Measurements from ENCODE around the gene DRD1. TPM values are rescaled to one million over a fixed set of nuclear protein-coding genes. Genes with fewer than 3 reads are reported as not detected.

The DRD1 gene
- total RNA-seq, 2 donors from 2014 or later, result 0.41 to 0.99 TPM

- Histone ChIP-seq H3K4me3 (no peak overlapping the region), H3K27me3 (replicated peaks; ENCODE audit: insufficient read depth) (no peaks in the 10 kb centered on the region), H3K36me3 (no peaks in the 10 kb centered on the region), H3K4me1 (ENCODE audit: control insufficient read depth in 1 of 2, low read depth in 2 of 2) (peaks cover 0 to 7% of the 10 kb centered on the region in 2 donors), H3K9me3 (no peaks in the 10 kb centered on the region), H3K27ac (no peak overlapping the region)
- ATAC-seq (ENCODE audit: insufficient number of reproducible peaks, low FRiP score, low read depth), result peak; percentile 42
- TF ChIP-seq CTCF (IDR thresholded peaks at IDR 0.05), result peak; percentile 68
- DNase-seq (ENCODE audit: low spot score), result no peak
These were observed 20.3 kb upstream of the DRD1 start for GRCh38 chr5:175464074-175464941.

GRCh38 chr5:175463641-175464040, 19.7 kb upstream of the DRD1 start:
- Histone ChIP-seq H3K27ac (no peak overlapping the region), H3K9me3 (no peaks in the 10 kb centered on the region), H3K36me3 (no peaks in the 10 kb centered on the region), H3K4me3 (no peak overlapping the region), H3K27me3 (replicated peaks; ENCODE audit: insufficient read depth) (no peaks in the 10 kb centered on the region), H3K4me1 (ENCODE audit: control insufficient read depth in 1 of 2, low read depth in 2 of 2) (peaks cover 0 to 7% of the 10 kb centered on the region in 2 donors)
- ATAC-seq (ENCODE audit: insufficient number of reproducible peaks, low FRiP score, low read depth) (no peak), DNase-seq (ENCODE audit: low spot score) (no peak)
- no peak for TF ChIP-seq CTCF (IDR thresholded peaks at IDR 0.05)

GRCh38 chr5:175461370-175461769, 17.4 kb upstream of the DRD1 start:
- TF ChIP-seq CTCF (IDR thresholded peaks at IDR 0.05), result no peak
- Histone ChIP-seq H3K4me1 (ENCODE audit: control insufficient read depth in 1 of 2, low read depth in 2 of 2) (no peaks in the 10 kb centered on the region), H3K27ac (no peak overlapping the region), H3K36me3 (no peaks in the 10 kb centered on the region), H3K27me3 (replicated peaks; ENCODE audit: insufficient read depth) (no peaks in the 10 kb centered on the region), H3K9me3 (no peaks in the 10 kb centered on the region), H3K4me3 (no peak overlapping the region)
- ATAC-seq (ENCODE audit: insufficient number of reproducible peaks, low FRiP score, low read depth) (no peak), DNase-seq (ENCODE audit: low spot score) (no peak)

- H3K27me3 ChIP-seq (replicated peaks; ENCODE audit: insufficient read depth), result no peaks in the 10 kb centered on the region
- no peaks in the 10 kb centered on the region for H3K4me1 ChIP-seq (ENCODE audit: control insufficient read depth in 1 of 2, low read depth in 2 of 2)
- H3K27ac ChIP-seq, result no peak overlapping the region
- H3K36me3 ChIP-seq, result no peaks in the 10 kb centered on the region
- ATAC-seq (ENCODE audit: insufficient number of reproducible peaks, low FRiP score, low read depth), result no peak
- no peak for TF ChIP-seq CTCF (IDR thresholded peaks at IDR 0.05)
- H3K4me3 ChIP-seq, result no peak overlapping the region
- no peaks in the 10 kb centered on the region for H3K9me3 ChIP-seq
- DNase-seq (ENCODE audit: low spot score), result no peak
These were observed 16.6 kb upstream of the DRD1 start for GRCh38 chr5:175460552-175460951.

GRCh38 chr5:175460126-175460525, 16.1 kb upstream of the DRD1 start:
- Histone ChIP-seq H3K27me3 (replicated peaks; ENCODE audit: insufficient read depth) (no peaks in the 10 kb centered on the region), H3K36me3 (no peaks in the 10 kb centered on the region)

More at GRCh38 chr5:175460126-175460525, 16.1 kb upstream of the DRD1 start:
- TF ChIP-seq CTCF (IDR thresholded peaks at IDR 0.05), result peak; percentile 16
- no peak overlapping the region for H3K27ac ChIP-seq
- no peak for DNase-seq (ENCODE audit: low spot score)
- no peak overlapping the region for H3K4me3 ChIP-seq
- ATAC-seq (ENCODE audit: insufficient number of reproducible peaks, low FRiP score, low read depth), result no peak
- H3K4me1 ChIP-seq (ENCODE audit: control insufficient read depth in 1 of 2, low read depth in 2 of 2), result no peaks in the 10 kb centered on the region
- no peaks in the 10 kb centered on the region for H3K9me3 ChIP-seq
